ENCODE data around the gene ATCAY.

The ATCAY gene

DNA sequence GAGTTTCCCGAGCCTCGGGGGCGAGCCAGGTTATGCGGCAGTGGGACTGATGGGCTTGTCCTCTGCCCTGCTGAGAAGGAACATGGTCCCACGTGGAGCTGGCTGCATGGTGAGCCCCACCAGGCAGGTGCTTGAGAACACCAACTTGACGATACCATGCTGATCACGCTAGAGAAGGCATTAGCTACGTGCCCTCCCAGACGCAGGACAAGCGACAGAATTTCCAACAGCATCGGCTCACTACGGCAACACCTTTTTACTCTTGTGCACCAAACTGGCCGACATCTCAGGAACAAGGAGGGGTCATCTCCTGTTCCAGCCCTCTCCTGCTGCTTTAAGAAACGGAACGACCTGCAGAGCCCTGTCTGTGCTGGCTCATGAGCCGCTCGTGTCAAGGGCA is 20.0 kb upstream of the ATCAY start:
- Histone ChIP-seq H3K9me3 (ENCODE audit: severe bottlenecking) (no peaks in the 10 kb centered on the region), H3K27me3 (ENCODE audit: insufficient read depth, low read depth, severe bottlenecking) (no peaks in the 10 kb centered on the region), H3K27ac (no peak overlapping the region), H3K4me3 (ENCODE audit: low read depth, low read length) (no peak overlapping the region), H3K36me3 (no peaks in the 10 kb centered on the region)
- no peak for DNase-seq
- TF ChIP-seq, protein P1, sequence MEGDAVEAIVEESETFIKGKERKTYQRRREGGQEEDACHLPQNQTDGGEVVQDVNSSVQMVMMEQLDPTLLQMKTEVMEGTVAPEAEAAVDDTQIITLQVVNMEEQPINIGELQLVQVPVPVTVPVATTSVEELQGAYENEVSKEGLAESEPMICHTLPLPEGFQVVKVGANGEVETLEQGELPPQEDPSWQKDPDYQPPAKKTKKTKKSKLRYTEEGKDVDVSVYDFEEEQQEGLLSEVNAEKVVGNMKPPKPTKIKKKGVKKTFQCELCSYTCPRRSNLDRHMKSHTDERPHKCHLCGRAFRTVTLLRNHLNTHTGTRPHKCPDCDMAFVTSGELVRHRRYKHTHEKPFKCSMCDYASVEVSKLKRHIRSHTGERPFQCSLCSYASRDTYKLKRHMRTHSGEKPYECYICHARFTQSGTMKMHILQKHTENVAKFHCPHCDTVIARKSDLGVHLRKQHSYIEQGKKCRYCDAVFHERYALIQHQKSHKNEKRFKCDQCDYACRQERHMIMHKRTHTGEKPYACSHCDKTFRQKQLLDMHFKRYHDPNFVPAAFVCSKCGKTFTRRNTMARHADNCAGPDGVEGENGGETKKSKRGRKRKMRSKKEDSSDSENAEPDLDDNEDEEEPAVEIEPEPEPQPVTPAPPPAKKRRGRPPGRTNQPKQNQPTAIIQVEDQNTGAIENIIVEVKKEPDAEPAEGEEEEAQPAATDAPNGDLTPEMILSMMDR (IDR thresholded peaks at IDR 0.05; ENCODE audit: low read depth, low read length) = no peak

DNA sequence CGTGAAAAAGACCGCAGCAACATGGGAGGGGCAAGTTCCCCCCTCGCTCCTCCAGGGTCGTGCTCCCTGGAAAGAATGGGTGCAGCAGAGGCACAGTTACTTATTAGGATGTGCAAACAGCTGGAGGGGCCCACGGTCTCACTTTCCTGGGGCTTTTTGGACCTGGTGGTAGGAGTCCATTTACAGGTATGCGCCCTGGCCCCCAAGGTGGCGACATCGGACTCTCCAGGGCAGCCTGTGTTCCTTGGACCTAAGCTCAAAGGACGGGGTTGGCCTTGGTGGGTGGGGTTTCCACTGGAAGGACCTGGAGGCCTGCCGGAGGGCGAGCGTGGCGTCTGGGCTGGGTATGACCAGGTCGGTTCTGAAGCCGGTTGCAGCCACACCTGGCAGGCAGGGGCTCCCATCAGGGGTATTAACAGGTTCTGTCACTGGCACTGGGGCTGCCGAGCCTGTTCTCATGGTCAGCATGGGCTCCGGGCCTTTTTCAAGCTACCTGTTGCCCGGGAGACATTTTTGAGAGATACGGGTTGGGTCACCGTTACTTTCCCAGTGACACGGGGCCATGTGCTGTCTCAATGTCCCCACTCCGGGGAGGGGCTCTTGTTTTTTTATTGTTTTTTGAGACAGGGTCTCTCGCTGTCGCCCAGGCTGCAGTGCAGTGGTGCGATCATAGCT is 17.5 kb upstream of the ATCAY start:
- H3K27me3 ChIP-seq (ENCODE audit: insufficient read depth, low read depth, severe bottlenecking) = no peaks in the 10 kb centered on the region

DNA sequence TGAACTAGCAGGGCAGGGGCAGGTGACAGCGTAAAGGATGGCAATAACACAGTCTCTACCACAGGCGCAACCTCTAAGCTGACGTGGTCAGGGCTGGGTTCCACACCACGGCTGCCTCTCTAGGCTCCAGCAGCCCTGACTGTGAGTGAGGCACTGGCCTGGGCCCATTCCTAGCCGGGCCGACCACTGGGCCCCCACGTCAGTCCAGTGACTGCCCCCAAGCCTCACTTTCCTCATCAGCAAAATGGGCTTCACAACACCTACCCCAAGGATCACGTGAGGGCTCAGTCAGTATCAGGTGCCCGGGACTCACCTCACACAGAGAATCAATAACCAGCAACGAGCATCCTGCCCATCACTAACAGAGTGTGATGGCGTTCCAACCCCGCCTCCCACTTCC is 16.8 kb upstream of the ATCAY start:
- H3K27me3 ChIP-seq (ENCODE audit: insufficient read depth, low read depth, severe bottlenecking) = no peaks in the 10 kb centered on the region
- TF ChIP-seq, protein P1 (IDR thresholded peaks at IDR 0.05; ENCODE audit: low read depth, low read length) = no peak
- no peak for DNase-seq
- no peak overlapping the region for H3K27ac ChIP-seq
- no peaks in the 10 kb centered on the region for H3K36me3 ChIP-seq
- no peak overlapping the region for H3K4me3 ChIP-seq (ENCODE audit: low read depth, low read length)
- no peaks in the 10 kb centered on the region for H3K9me3 ChIP-seq (ENCODE audit: severe bottlenecking)

More for the DNA sequence above, 17.5 kb upstream of the ATCAY start:
- Histone ChIP-seq H3K27ac (no peak overlapping the region), H3K4me3 (ENCODE audit: low read depth, low read length) (no peak overlapping the region), H3K9me3 (ENCODE audit: severe bottlenecking) (no peaks in the 10 kb centered on the region), H3K36me3 (no peaks in the 10 kb centered on the region)
- TF ChIP-seq, protein P1 (IDR thresholded peaks at IDR 0.05; ENCODE audit: low read depth, low read length) = no peak
- DNase-seq = no peak

DNA sequence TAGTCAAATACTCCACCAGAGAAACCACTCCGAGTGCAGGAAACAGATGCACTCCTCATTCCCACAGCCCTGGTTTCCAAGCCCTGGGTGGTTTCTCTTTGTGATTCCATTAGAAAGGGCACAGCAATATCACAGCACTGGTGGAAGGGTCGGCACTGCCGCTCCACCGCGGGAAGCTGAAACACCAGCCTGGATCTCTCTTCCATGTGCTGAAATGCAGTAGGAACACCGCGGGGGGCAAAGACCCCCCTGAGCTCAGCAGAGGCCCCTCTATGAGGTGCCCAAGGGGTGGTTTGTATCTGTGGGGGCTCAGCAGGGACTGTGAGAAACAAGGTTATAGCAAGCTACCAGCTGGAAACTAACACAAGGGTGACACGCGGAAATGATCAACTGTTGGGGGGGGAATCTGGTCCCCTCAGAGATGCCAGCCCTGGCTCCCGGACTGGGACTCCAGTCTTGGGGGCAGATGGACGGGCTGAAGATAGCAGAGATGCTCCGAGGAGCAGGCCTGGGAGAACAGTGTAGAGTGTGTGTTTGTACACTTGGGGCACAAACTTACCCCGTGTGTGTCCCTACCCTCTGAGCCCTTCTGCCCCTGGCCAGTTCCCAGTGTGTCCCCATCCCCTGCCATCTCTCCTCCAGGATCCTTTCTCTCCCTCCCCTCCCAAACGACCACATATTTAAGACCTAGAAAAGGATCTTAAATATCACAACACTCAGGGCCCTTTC is 13.4 kb upstream of the ATCAY start:
- Histone ChIP-seq H3K27me3 (ENCODE audit: insufficient read depth, low read depth, severe bottlenecking) (no peaks in the 10 kb centered on the region), H3K27ac (no peak overlapping the region), H3K36me3 (no peaks in the 10 kb centered on the region), H3K9me3 (ENCODE audit: severe bottlenecking) (no peaks in the 10 kb centered on the region), H3K4me3 (ENCODE audit: low read depth, low read length) (no peak overlapping the region)
- no peak for DNase-seq
- TF ChIP-seq, protein P1 (IDR thresholded peaks at IDR 0.05; ENCODE audit: low read depth, low read length) = no peak

DNA sequence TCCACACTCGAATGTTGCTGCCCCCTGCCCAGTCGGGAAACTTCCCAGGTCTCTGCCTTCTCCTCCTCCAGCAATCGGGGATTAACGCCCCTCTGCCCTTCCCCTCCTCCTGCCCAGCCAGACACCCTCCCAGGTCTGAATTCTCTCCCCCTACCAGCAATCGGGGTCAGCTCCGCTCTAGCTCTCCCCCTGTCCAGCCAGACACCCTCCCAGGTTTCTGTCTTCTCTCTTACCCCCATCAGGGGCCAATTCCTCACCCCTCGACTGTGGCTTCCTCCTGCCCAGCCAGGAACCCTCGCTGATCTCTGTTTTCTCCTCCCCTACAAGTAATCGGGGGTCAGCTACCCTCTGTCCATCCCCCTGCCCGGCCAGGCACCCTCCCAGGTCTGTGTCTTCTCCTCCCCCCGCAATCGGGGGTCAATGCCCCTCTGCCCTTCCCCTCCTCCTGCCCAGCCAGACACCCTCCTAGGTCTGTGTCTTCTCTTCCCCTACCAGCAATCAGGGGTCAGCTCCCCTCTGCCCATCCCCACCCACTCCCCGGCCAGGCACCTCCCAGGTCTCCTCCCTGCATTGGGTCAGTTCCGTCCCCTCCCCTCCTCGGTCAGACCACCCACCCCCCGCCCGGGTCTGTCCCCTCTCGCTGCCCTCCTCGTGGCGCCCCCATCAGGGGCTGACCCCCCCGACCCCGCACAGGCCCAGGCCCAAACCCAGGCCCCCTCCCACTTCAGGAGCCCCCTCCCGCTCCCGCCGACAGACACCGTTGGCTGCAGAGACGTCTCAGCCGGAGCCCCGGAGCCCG is 12.3 kb upstream of the ATCAY start:
- DNase-seq = no peak
- Histone ChIP-seq H3K9me3 (ENCODE audit: severe bottlenecking) (no peaks in the 10 kb centered on the region), H3K36me3 (no peaks in the 10 kb centered on the region), H3K27me3 (ENCODE audit: insufficient read depth, low read depth, severe bottlenecking) (no peaks in the 10 kb centered on the region), H3K4me3 (ENCODE audit: low read depth, low read length) (no peak overlapping the region), H3K27ac (no peak overlapping the region)
- TF ChIP-seq, protein P1 (IDR thresholded peaks at IDR 0.05; ENCODE audit: low read depth, low read length) = no peak

Data from WERI-Rb-1 (cell line).